ENCODE results near the gene HS2ST1. TPM values are rescaled to one million over a fixed set of nuclear protein-coding genes. Genes with fewer than 3 reads are reported as not detected.

The HS2ST1 gene
- total and polyA plus RNA-seq, 8 donors: 22.5 to 92.2 (median 70.7) TPM

- DNase-seq (no peak), ATAC-seq (no peak)
- Histone ChIP-seq H3K27me3 (no peaks in the 10 kb centered on the region), H3K4me3 (no peak overlapping the region), H3K36me3 (no peaks in the 10 kb centered on the region), H3K4me1 (no peaks in the 10 kb centered on the region), H3K27ac (no peak overlapping the region), H3K9me3 (no peaks in the 10 kb centered on the region)
- no peak for TF ChIP-seq CTCF (IDR thresholded peaks at IDR 0.05)
- intact Hi-C loops (cut with DNase I): no loop called here
Observed at GRCh38 chr1:86991549-86992186, 77.2 kb downstream of the HS2ST1 start.

- Histone ChIP-seq H3K4me1 (no peaks in the 10 kb centered on the region), H3K27me3 (no peaks in the 10 kb centered on the region), H3K27ac (no peak overlapping the region), H3K36me3 (no peaks in the 10 kb centered on the region), H3K9me3 (no peaks in the 10 kb centered on the region), H3K4me3 (no peak overlapping the region)
- TF ChIP-seq CTCF (IDR thresholded peaks at IDR 0.05): no peak
- DNase-seq (no peak), ATAC-seq (peak; percentile 44)
- intact Hi-C loops (cut with DNase I): no loop called here
Observed at GRCh38 chr1:86992861-86993260, 78.4 kb downstream of the HS2ST1 start.

- no peak for DNase-seq
- no peak for TF ChIP-seq CTCF (IDR thresholded peaks at IDR 0.05)
- Histone ChIP-seq H3K4me3 (no peak overlapping the region), H3K9me3 (no peaks in the 10 kb centered on the region), H3K4me1 (no peaks in the 10 kb centered on the region), H3K27ac (no peak overlapping the region), H3K36me3 (no peaks in the 10 kb centered on the region), H3K27me3 (no peaks in the 10 kb centered on the region)
- intact Hi-C loops (cut with DNase I): no loop called here
- ATAC-seq: no peak
Observed at GRCh38 chr1:86993269-86993985, 79.0 kb downstream of the HS2ST1 start.

- H3K27ac ChIP-seq: no peak overlapping the region
- no peaks in the 10 kb centered on the region for H3K4me1 ChIP-seq
- no peak overlapping the region for H3K4me3 ChIP-seq
- no peak for DNase-seq
- intact Hi-C loops (cut with DNase I): no loop called here
- H3K9me3 ChIP-seq: no peaks in the 10 kb centered on the region
- no peak for ATAC-seq
- H3K27me3 ChIP-seq: no peaks in the 10 kb centered on the region
- TF ChIP-seq CTCF (IDR thresholded peaks at IDR 0.05): no peak
- H3K36me3 ChIP-seq: no peaks in the 10 kb centered on the region
Observed at GRCh38 chr1:86994061-86994460, 79.6 kb downstream of the HS2ST1 start.

GRCh38 chr1:86997538-86997937 is 83.1 kb downstream of the HS2ST1 start:
- ATAC-seq (no peak), DNase-seq (no peak)
- intact Hi-C loops (cut with DNase I): no loop called here
- H3K36me3 ChIP-seq: no peaks in the 10 kb centered on the region
- H3K27me3 ChIP-seq: no peaks in the 10 kb centered on the region
- H3K27ac ChIP-seq: no peak overlapping the region
- no peaks in the 10 kb centered on the region for H3K9me3 ChIP-seq
- no peak overlapping the region for H3K4me3 ChIP-seq
- no peak for TF ChIP-seq CTCF (IDR thresholded peaks at IDR 0.05)
- no peaks in the 10 kb centered on the region for H3K4me1 ChIP-seq
